HuH-7.5 (cell line): ENCODE results near the gene CDHR2.
"Not testable (repeated sequence)": the region's sequence is repeated elsewhere in the genome, so short reads cannot be mapped to it uniquely, and the experiment has no call there.

Source experiments
- DNase-seq: peaks from one replicate; pipeline ENCODE4 v3.0.0; 2011; ENCODE audit warnings: low spot score

Gene CDHR2

DNA sequence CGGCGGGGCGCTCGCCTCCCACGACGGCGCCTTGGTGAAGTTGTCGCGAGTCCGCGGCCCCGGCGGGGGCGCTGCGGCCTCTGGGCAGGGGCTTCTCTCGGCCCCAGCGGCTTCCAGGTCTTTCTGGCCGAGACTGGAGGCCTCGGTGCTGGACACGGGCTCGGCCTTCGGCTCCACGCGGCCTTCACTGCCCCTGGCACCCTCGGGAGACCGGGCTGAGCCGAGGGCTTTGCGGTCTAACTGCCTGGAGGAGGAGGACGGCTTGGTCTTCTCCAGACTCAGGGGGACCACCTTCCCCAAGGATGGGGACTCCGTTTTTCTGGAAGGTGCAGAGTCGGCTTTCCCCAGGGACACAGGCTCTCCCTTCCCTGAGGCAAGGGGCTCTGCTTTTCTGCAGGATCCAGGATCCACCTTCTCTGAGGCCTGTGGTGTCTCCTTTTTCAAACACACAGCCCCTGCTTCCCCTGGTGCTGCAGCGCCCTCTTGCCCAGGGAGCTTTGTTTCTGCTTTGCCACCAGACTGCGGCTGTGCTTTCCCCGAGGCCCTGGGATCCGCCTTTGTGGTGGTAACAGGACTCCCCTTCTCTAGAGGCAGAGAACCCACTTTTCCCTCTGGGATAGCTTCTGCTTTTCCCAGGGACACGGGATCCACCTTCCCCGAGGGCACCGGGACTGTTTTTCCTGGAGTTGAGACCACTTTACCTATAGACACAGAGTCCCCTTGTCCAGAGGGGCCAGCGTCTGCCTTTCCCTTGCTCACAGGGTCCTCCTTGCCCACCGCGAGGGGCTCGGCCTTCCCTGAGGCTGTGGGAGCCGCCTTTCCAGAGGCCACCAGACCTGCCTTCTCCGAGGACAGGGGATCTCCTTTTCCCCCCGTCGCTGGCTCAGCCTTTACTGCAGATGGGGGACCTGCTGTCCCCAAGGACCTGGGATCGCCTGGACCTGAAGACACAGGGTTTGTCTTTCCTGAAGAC is 48.6 kb downstream of the CDHR2 start:
- no peak for DNase-seq

DNA sequence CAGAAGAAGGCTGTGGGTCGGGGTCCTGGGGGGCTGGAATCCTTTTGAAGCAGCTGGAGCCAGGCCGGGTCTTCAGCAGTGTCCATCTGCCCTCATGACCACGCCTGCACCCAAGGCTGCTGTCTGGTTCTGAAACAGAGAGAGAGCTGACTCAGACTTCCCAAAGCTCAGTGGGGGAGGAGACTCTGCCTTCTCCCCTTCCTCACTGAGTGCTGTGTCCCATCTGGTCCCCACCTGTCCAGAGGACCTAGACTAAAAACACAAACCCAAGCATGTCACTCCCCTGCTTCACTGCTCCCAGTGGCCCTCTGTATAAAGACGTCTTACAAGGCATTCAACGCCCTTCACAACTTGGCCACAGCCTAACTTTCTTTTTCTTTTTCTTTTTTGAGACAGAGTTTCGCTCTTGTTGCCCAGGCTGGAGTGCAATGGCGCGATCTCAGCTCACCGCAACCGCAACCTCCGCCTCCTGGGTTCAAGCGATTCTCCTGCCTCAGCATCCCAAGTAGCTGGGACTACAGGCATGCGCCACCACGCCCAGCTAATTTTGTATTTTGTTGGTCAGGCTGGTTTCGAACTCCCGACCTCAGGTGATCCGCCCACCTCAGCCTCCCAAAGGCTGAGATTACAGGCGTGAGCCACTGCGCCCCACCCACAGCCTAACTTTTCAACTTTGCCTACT is 50.7 kb downstream of the CDHR2 start:
- DNase-seq = not testable (repeated sequence)

DNA sequence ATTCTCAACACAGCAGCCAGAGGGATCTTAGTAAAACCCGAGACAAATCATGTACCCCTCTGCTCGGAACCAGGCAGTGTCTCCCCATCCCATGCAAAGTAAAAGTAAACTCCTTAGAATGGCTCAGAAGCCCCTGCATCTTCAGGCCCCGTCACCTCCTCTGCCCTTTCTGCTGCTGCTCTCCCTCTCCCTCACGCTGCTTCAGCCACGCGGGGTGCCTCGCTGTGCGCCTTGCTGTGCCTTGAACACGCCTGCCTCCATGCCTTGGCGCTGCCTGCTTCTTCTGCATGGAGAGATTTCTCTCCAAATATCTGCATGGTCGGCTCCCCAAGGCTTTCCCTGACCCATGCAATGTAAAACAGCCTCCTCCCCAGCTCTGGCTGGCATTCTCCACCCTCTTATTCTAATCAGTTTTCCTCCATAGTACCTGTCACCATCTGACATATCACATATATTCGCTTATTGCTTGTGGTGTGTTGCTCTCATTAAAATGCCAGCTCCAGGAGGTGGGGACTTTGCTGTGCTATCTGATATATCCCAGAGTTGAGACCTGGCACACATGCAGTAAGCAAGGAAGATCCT is 52.9 kb downstream of the CDHR2 start:
- DNase-seq = no peak

DNA sequence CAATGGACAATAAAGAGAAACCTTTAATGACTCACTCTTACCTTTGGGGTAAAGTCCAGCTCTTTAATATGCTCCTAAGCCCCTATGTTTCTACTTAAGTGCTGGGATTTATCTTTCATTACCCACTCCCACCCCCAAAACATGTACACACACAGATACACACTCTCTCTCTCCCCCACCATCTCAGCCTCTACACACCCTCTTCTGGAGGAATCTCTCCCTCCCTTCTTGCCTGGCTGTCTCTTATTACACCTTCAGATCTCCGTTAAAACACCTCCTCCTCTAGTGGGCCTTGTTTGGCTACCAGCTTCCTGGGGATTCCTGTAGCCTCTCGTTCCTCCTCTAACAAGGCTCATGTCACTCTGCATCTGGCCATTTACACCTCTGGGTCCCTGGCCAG is 53.9 kb downstream of the CDHR2 start:
- no peak for DNase-seq

DNA sequence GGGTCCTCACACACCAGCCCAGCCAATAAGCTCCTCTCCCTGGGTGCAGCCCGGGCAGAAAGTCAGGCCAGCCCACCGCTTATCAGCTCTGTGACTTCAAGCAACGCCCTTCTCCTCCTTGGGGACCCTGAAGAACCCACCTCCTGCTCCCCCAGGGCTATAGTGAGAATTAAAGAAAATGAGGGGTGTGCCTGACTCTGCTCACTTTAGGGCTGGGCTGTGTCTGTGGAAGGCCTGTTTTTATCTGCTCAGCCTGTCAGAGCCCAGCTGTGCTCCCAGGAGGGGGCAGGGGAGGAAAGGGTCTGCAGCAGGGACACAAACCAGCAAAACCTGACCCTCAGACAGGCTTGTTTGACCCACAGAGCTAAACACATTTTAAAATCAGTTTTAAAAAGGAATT is 56.9 kb downstream of the CDHR2 start:
- DNase-seq = no peak

DNA sequence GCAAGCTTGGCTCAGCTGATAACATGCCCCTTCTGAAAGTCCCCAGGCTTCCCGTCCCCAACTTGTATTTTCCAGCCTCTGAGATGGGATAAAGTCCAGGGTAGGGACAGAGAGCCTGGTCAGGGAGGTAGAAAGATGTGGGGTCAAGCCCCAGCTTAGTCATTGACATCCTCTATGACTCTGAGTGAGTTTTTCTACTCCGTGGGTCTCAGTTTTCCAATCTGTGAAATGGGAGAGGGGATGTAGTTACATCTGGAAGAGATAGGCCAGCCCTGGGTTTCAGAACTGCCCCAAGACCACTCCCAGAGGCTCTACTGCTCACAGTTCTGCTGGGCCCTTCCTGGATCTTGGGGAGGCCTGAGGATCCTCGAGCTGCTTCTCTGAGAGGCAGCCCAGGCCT is 57.7 kb downstream of the CDHR2 start:
- DNase-seq = no peak

DNA sequence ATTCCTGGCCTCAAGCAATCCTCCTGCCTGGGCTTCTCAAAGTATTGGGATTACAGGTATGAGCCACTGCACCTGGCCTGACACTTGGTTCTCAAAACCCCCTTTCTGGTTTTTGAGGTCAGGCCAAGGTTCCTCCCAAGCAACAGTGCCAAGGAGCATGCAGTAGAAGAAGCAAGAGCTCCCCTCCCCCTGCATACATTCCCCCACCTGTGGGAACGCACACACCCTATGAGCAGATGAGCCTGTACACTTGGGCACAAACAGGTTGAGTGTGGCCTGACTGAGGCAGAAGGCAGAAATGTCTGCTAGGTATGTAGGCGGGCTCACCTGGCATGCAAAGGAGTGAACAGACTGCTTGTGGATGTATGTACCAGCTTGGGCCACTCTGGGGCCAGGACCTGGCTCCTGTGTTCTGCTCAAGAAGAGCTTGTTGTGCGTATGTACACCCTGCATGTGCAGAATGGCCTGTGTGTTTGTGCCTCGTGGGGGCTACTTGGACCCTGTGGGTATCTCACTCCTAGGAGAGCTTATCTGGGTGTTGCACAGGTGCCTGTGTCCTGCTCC is 59.1 kb downstream of the CDHR2 start:
- DNase-seq = no peak

DNA sequence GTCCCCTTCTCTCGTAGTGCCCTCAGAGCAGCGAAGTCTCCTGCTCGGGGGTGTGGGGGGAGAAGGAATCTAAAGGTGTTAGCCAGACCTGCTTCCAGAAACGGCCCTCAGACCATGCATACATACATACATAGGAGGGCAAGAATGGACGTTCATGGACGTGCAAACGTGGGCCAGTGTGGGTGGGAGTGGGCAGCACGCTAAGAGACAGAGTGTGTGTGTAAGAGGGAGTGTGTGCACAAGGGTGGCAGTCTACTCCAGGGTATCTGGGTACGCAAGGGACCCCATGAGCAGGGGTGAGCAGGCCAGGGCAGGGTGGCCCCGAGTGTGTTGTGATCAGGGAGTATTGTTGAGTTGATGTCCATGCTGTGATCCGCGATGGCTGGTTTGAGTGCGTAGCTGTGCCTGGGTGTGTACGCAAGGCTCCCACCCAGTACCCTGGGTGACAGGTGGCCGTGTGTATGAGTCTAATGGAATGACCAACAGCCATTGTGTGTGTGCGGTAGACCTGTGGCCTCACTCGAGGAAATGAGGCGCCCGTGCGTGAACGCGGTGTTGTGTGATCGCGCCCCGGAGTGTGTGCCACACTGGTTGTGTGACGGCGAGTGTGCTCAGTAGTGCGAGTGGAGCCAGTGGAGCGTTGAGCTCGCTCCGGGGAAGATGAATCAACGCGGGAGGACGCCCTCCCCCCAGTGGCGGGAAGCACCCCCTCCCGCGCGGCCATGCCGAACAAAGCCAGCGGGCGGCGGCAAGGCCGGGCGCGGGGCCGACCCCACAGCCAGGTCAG is 60.0 kb downstream of the CDHR2 start:
- no peak for DNase-seq

DNA sequence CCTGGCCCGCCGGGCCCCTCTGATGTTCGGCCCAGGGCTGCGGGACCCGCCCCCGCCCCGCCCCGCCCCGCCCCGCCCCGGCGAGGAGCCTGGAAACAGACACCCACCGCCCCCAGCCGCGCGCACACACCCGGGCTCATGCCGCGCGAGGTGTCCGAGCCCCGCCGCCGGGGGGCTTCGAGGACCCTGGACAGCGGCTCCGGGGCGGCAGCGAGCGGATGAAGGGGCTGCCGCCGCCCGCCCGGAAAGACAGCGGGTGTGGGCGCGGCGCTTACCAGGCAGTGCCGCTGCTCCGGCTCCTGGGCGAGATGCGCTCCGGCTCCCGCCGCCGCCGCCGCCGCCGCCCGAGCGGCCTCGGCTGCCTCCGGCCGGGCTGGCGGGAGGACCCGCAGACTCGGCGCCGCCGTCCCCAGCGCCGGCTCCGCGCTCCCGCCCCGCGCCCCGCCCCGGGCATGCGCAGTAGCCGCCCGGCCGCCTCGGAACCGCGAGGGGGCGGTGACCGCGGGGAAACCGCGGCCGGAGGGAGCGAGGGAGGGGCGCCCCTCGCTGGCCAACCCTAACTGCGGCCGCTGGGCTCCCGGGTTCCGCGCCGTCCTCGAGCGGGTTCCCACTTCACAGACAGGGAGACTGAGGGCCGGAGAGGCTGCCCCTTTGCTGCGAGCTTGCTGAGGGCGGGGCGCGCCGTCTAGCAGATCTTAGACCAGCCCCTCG is 60.7 kb downstream of the CDHR2 start, which contains the start of gene GPRIN1:
Gene GPRIN1, minus strand, starts transcription at position 433 of the 711 bp plus-strand sequence. CDS start 10,322 bp downstream, outside the sequence.
- DNase-seq = peak; percentile 96

DNA sequence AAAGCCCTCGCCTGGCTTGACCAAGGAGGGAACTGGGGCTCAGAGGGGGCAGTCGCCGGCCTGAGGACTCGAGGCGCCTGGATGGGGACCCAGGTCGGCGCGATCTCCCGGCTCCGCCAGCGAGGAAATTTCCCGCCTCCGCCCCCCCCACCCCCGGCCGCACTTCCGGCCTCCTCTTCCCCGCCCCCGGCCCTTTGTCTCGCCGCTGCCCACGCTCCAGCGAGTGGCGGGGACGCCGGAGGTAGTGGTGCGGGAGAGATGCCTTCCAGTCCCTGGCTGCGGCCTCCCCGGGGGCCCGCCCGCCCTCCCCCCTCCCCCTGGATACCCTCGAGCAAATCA is 61.3 kb downstream of the CDHR2 start:
- DNase-seq = peak; percentile 73

DNA sequence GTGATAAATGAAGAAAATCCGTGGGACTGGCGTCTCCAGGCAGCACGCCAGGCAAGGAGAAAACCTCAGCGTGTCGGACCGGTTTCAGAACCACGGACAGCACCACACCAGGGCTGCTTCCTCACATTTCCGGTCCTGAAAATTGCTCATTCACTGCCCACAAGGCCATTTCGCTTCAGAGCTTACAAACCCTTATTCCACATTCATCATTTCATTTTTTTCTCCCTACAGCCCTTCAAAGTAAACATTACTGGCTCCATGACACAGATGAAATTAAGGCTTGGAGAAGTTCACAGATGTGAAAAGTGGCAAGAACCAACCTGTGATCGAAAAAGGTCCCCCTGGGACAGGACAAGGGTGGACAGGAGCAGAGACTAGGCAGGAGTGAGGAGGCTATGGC is 62.3 kb downstream of the CDHR2 start:
- DNase-seq = peak; percentile 84

DNA sequence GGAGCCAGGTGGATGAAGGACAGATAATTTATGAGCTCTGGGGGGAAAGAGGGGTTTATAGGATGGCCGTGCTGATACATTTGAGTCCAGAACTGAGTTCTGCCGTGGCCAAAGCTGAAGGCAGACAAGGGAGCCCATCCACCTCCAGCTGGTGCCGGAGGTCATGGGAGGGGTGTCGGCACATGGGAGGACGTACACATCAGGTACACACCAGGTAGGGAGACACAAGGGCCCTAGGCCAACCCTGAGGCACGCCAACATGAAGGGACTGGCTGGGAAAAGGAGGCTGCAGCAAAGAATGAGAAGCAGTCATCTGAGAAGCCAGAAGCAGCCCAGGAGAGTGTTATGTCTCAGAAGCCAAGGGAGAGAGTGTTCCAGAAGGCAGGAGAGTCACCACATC is 62.9 kb downstream of the CDHR2 start:
- no peak for DNase-seq

DNA sequence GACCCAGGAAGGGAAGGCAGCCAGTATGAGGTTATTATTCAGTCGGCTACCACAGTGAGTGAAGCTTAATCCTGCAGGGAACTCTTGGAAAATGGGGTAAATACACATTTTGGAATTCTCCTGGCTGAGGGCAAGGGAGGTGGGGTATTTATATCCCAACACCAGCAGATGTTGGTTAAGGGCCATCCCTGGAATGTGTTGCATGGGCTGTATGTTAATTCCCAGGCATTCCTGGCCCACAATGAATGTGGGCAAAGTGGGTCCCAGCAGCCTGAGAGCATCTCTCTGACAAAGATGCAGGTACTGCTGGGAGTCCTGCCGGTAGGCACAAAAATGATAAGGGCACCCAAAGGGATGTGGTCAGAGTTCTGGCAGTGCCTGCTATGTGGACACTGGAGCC is 63.7 kb downstream of the CDHR2 start:
- DNase-seq = no peak

DNA sequence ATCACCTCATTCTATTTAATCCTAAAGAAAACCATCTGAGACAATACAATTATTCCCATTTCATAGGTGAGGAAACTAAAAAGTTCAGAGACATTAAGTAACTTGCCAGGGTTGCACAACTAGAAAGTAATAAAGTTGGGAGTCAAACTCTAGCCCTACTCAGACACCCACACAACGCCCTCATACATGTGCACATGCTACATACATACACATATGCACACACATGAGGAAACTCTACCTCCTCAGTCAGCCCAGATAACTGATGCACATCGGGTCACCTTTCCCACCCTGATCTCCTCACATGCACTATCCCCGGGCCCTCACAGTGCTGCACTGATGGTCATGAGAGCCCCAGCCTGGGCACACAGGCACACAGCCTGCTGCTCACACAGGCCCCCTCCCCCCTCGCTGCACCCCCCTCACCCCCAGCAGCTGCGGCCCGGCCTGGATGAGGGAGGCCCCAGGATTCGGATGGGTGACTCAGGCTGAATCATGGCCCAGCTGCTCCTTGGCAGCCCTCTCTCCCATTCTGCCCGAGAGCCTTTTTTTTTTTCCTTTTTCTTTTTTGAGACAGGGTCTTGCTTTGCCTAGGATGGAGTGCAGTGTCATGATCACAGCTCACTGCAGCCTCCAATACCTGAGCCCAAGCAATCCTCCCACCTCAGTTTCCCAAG is 65.8 kb downstream of the CDHR2 start:
- no peak for DNase-seq

DNA sequence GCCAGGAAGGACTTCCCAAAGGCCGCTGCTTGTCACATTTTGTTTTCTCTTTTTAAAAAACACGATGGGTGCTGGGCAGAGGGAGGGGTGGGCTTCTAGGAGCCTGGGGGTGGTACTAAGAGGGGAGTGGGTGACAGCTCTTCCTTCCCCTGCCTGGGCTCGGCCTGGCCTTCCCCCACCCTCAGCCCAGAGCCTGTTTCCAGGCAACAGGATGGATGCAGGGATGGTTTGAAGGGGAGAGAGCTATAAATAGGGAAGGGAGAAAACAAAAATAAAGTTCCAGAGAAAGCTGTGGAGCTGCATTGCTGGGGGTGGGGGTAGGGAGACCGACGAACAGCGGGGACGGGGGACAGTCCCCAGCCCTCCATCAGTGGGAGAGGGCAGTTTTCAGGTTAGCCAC is 67.4 kb downstream of the CDHR2 start:
- DNase-seq = no peak

DNA sequence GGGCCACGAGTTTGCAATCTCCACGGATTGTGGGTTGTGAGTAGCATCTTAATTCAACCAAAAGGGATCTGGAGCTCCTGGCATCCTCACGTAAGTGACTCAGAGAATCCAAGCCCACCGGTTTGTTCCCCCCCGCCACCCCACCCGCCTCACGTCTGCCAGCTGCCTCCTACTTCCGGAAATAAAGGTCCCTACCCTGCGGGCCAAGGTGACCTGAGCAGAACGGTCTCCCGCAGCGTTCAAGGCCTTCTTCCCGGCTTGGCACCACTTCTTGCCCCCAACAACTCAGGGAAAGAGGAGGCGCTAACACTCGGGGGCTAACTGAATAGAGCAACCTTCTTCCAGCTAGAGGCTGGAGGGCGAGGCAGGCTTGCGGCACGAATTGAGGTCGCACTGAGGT is 69.6 kb downstream of the CDHR2 start:
- no peak for DNase-seq

DNA sequence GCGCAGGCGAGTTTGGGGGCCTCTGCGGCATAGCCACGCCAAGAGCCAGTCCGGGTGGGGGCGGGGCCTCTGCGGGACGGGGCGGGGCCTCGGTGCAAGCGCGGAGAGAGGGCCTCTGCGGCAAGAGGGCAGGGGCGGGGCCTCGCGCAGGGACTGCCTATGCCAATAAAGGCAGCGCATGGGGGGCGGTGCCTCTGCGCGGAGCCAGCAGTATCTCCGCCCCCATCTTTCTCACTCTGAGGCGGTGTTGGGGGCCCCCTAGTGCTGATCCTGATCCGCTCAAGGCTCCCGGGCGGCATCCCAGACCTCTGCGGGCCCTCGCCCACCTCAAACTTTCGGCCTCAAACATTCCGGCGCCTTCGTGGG is 70.0 kb downstream of the CDHR2 start:
- DNase-seq = no peak

DNA sequence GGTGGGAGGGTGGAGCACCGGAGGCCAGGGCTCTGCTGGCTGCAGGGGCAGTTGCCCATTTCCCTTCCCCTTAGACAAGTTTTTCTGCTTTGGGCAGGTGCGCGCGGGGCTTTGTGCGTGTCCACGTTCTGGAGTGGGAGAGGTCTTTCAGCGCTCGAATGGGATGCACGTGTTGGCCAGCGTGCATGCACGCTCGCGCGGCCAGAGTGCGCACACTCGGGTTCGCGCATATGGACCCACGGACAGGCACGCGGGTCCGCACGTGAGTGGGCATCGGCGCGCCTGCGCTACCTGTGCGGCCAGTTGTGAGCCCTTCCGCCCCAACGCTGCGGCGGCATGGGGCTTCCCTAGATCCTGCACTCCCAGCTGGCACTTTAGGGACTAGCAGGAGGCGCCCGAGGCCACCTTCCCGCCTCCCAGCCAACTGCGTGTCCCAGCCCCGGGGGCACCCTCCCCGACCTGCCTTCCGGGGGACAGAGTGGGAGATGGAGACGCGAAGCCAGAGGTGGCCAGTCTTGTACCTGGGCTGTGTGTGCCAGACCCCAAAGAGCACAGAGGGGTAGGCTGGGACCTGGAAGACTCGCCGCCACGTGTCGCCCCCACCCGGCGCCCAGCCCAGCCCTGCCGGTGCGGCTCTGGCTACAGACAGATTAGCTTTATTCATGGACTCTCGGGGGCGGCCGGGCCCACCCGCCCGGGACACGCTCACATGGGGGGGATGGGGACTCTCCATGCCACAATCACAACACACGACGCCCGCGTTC is 70.6 kb downstream of the CDHR2 start:
- DNase-seq = no peak

DNA sequence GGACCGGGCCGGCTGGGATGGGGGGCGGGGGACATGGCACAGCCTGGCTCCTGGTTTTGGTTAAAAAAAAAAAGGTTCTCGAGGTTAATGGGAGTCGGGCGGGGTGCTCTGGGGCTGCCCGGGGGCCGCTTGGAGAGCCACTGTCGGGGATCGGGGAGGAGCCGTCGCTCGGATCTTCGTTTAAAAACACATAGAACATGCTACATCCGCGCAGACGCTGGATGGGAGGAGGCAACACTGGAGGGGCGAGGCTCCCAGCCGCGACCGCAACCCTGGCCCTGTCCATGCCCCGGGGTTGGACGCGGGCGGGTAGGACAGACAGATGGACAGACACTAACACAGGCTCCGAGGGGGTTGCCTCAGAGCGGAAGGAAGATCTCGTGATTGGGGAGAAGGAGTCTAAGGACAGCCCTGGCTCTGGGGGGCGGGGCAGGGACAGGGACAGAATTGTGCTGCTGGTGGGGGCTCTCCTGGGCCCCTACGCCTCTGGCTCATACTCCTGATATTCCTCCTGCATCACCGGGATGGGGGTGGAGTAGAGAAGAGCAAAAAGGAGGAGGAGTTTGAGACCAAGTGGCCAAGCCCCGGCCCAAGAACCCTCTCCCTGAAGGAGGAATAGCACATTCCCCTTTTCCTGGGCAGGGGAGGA is 71.3 kb downstream of the CDHR2 start:
- DNase-seq = no peak
